Upper lobe of left lung (tissue), 6 donors: ENCODE results near the gene TCF25. TPM values are rescaled to one million over a fixed set of nuclear protein-coding genes. Genes with fewer than 3 reads are reported as not detected.

ENCODE experiments used
- ATAC-seq, 2 donors: fragments of 200-7000 bp; cut with Tn5 transposase; one replicate each; pipeline ENCODE4 v1.9.1; 2022; ENCODE audit warnings: mild to moderate bottlenecking in 2 of 2, moderate library complexity in 2 of 2; ENCODE audit not compliant: low FRiP score in 2 of 2
- DNase-seq, 2 donors: peaks; one replicate each; pipeline ENCODE4 v3.0.0-alpha.2; 2019 to 2020
- H3K27ac ChIP-seq, 4 donors: fragments of 200-600 bp; sonication (generic); one replicate each; pipeline ENCODE4 v1.5.1; 2016 to 2019
- H3K27me3 ChIP-seq, 4 donors: fragments of 200-600 bp; sonication (generic); one replicate each; pipeline ENCODE4 v1.5.1; 2017 to 2019
- H3K36me3 ChIP-seq, 4 donors: fragments of 200-600 bp; sonication (generic); one replicate each; pipeline ENCODE4 v1.5.1; 2016 to 2019
- H3K4me1 ChIP-seq, 4 donors: fragments of 200-600 bp; sonication (generic); one replicate each; pipeline ENCODE4 v1.5.1; 2018 to 2019
- H3K4me3 ChIP-seq, 4 donors: fragments of 200-600 bp; sonication (generic); one replicate each; pipeline ENCODE4 v1.5.1; 2017 to 2019; ENCODE audit warnings: mild to moderate bottlenecking in 2 of 4, moderate library complexity in 1 of 4
- H3K9me3 ChIP-seq, 4 donors: fragments of 200-600 bp; sonication (generic); one replicate each; pipeline ENCODE4 v1.5.1; 2018 to 2019
- CTCF ChIP-seq, 6 experiments: fragments of 450-650 bp in 4 of 6; fragments of 200-600 bp in 2 of 6; sonication (generic) in 2 of 6; IDR thresholded peaks; one replicate each; pipeline ENCODE4 v1.5.1; 2016 to 2019; ENCODE audit warnings: antibody characterized with exemption in 6 of 6
- EP300 ChIP-seq, 4 donors: sonication (generic); formaldehyde crosslinking; IDR thresholded peaks; one replicate each; pipeline ENCODE4 v1.5.1; 2017; ENCODE audit warnings: antibody characterized with exemption in 4 of 4, control low read depth in 2 of 4
- POLR2A ChIP-seq, 4 donors: fragments of 450-650 bp; IDR thresholded peaks; one replicate each; pipeline ENCODE4 v1.5.1; 2016 to 2017; ENCODE audit warnings: antibody characterized with exemption in 4 of 4, mild to moderate bottlenecking in 2 of 4
- POLR2AphosphoS5 ChIP-seq, 2 donors: sonication (generic); formaldehyde crosslinking; IDR thresholded peaks; one replicate each; pipeline ENCODE4 v1.5.1; 2017; ENCODE audit warnings: antibody characterized with exemption in 2 of 2
- WGBS, 2 donors: methylation state at CpG; one replicate each; pipeline ENCODE4 v1.1.5; 2017 to 2018; 5-methylcytosine and 5-hydroxymethylcytosine counted together
- total RNA-seq, 6 donors: library from RNA; depleted of rRNA in 4 of 6; stranded (reverse); fragments of >200 nt in 4 of 6; gene quantifications; one replicate each; pipeline versions ENCODE4 v1.1.0 to v1.2.1, GENCODE V29; 2016 to 2021
- donor health status: DM: no; HTN: no; CAD: no; lungs with moderate emphysema.
- donor health status: DM: no; HTN: yes; CAD: no; lungs with severe emphysema.

Gene TCF25
- total RNA-seq, 6 donors from 2014 or later, result 132 to 1,060 (median 211) TPM

- TF ChIP-seq CTCF (IDR thresholded peaks at IDR 0.05) (no peak), POLR2AphosphoS5 (IDR thresholded peaks at IDR 0.05) (no peak), EP300 (IDR thresholded peaks at IDR 0.05) (no peak), POLR2A (IDR thresholded peaks at IDR 0.05) (no peak)
- H3K36me3 ChIP-seq, result no peaks in the 10 kb centered on the region
- no peaks in the 10 kb centered on the region for H3K4me1 ChIP-seq
- no peak overlapping the region for H3K27ac ChIP-seq
- no peaks in the 10 kb centered on the region for H3K27me3 ChIP-seq
- ATAC-seq (no peak), DNase-seq (peak in 1 of 2 donors; percentile 49)
- WGBS, 2 donors, result 65 to 69% methylated on average over 5 to 14 of the region's 14 CpGs
- H3K4me3 ChIP-seq, result no peak overlapping the region
- no peaks in the 10 kb centered on the region for H3K9me3 ChIP-seq
These were observed 25.5 kb upstream of the TCF25 start for GRCh38 chr16:89847940-89848297.

- Histone ChIP-seq H3K9me3 (no peaks in the 10 kb centered on the region), H3K27me3 (no peaks in the 10 kb centered on the region), H3K4me1 (no peaks in the 10 kb centered on the region), H3K4me3 (no peak overlapping the region), H3K27ac (no peak overlapping the region), H3K36me3 (no peaks in the 10 kb centered on the region)
- peak in 1 of 2 donors; percentile 30 for DNase-seq
- TF ChIP-seq CTCF (IDR thresholded peaks at IDR 0.05) (no peak), POLR2AphosphoS5 (IDR thresholded peaks at IDR 0.05) (no peak), POLR2A (IDR thresholded peaks at IDR 0.05) (no peak), EP300 (IDR thresholded peaks at IDR 0.05) (no peak)
- ATAC-seq, result no peak
- WGBS, 2 donors, result 94 to 98% methylated on average over 9 to 11 of the region's 11 CpGs
These were observed 24.4 kb upstream of the TCF25 start for GRCh38 chr16:89848974-89849373.

- Histone ChIP-seq H3K4me3 (no peak overlapping the region), H3K9me3 (no peaks in the 10 kb centered on the region), H3K4me1 (no peaks in the 10 kb centered on the region), H3K27me3 (no peaks in the 10 kb centered on the region), H3K36me3 (no peaks in the 10 kb centered on the region), H3K27ac (no peak overlapping the region)
- no peak for TF ChIP-seq CTCF (IDR thresholded peaks at IDR 0.05)
- no peak for TF ChIP-seq POLR2A (IDR thresholded peaks at IDR 0.05)
- TF ChIP-seq POLR2AphosphoS5 (IDR thresholded peaks at IDR 0.05), result no peak
- TF ChIP-seq EP300 (IDR thresholded peaks at IDR 0.05), result no peak
- WGBS, 2 donors, result 94% methylated on average over 19 to 20 of the region's 21 CpGs
- ATAC-seq (no peak), DNase-seq (peak in 1 of 2 donors; percentile 42)
These were observed 19.9 kb upstream of the TCF25 start for GRCh38 chr16:89853306-89853993.

- peak in 1 of 2 donors; percentile 73 for DNase-seq
- H3K27me3 ChIP-seq, result no peaks in the 10 kb centered on the region
- no peaks in the 10 kb centered on the region for H3K36me3 ChIP-seq
- no peak overlapping the region for H3K27ac ChIP-seq
- no peaks in the 10 kb centered on the region for H3K9me3 ChIP-seq
- WGBS, 2 donors, result 88 to 92% methylated on average over 10 to 22 of the region's 26 CpGs
- H3K4me1 ChIP-seq, result no peaks in the 10 kb centered on the region
- peak in 1 of 2 donors; percentile 43 for ATAC-seq
- H3K4me3 ChIP-seq, result no peak overlapping the region
- TF ChIP-seq CTCF (IDR thresholded peaks at IDR 0.05) (no peak), POLR2AphosphoS5 (IDR thresholded peaks at IDR 0.05) (no peak), EP300 (IDR thresholded peaks at IDR 0.05) (no peak), POLR2A (IDR thresholded peaks at IDR 0.05) (no peak)
These were observed 18.0 kb upstream of the TCF25 start for GRCh38 chr16:89855301-89855945.
